Measurements from ENCODE around the gene DYNC2I2. TPM values are rescaled to one million over a fixed set of nuclear protein-coding genes. Genes with fewer than 3 reads are reported as not detected.

Gene DYNC2I2
- total and polyA plus RNA-seq, 11 donors, result 20.5 to 65.7 (median 35.1) TPM

DNA sequence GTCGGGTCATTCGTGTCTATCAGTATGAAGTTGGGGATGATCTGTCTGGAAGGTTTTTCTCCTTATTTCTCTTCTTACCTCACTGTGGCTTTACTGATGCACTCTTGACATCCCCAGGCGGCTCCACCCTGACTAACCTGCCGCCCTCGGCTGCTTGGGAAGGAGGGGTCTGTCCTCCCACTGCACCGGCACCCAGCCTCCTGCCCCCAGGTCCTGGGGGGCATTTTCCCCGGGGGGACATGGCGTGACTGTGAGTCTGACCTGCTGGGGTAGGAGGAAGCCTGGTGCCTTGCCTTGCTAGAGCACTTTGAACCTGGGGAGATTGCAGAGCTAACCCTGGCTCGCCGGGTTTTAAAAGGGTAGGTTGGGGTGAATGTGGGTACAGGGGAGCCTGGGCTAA lies 27.5 kb downstream of the DYNC2I2 start:
- DNase-seq (no peak), ATAC-seq (no peak)
- H3K27ac ChIP-seq, result peak overlapping the region in 10 of 12 donors; percentile 35 to 86 (median 71)
- H3K9me3 ChIP-seq, result no peaks in the 10 kb centered on the region
- no peak for TF ChIP-seq CTCF (IDR thresholded peaks at IDR 0.05)
- TF ChIP-seq POLR2A (IDR thresholded peaks at IDR 0.05), result no peak
- peaks cover 0 to 41% (median 19%) of the 10 kb centered on the region in 12 donors for H3K4me1 ChIP-seq
- H3K36me3 ChIP-seq, result peaks cover 2 to 100% (median 100%) of the 10 kb centered on the region in 9 donors
- H3K4me3 ChIP-seq, result no peak overlapping the region
- 84 to 89% (median 87%) methylated on average over 9 to 10 of the region's 10 CpGs for WGBS, 4 donors
- intact Hi-C loops (cut with DNase I), result loop anchor here in 2 of 10 donors (5.0 to 10.0 kb wide), 2 partner anchors 264 to 437 kb away; partner anchors contain the start of gene CIZ1 (in 1 of the 2)
- no peaks in the 10 kb centered on the region for H3K27me3 ChIP-seq

- Histone ChIP-seq H3K4me3 (no peak overlapping the region), H3K36me3 (peaks cover 2 to 100% (median 99%) of the 10 kb centered on the region in 9 donors), H3K27ac (peak overlapping the region in 11 of 12 donors; percentile 40 to 86 (median 69)), H3K27me3 (no peaks in the 10 kb centered on the region), H3K9me3 (no peaks in the 10 kb centered on the region), H3K4me1 (peaks cover 0 to 36% (median 16%) of the 10 kb centered on the region in 12 donors)
- no peak for TF ChIP-seq POLR2A (IDR thresholded peaks at IDR 0.05)
- TF ChIP-seq CTCF (IDR thresholded peaks at IDR 0.05), result no peak
- ATAC-seq (peak; percentile 90 to 96 (median 94)), DNase-seq (peak; percentile 78 to 90 (median 82))
- intact Hi-C loops (cut with DNase I), result loop anchor here in 2 of 10 donors (5.0 to 10.0 kb wide), 2 partner anchors 264 to 436 kb away; partner anchors contain the start of gene CIZ1 (in 1 of the 2)
- 42 to 56% (median 50%) methylated on average over 11 to 17 of the region's 17 CpGs for WGBS, 4 donors
These were observed 28.1 kb downstream of the DYNC2I2 start for GRCh38 chr9:128628471-128629048.

DNA sequence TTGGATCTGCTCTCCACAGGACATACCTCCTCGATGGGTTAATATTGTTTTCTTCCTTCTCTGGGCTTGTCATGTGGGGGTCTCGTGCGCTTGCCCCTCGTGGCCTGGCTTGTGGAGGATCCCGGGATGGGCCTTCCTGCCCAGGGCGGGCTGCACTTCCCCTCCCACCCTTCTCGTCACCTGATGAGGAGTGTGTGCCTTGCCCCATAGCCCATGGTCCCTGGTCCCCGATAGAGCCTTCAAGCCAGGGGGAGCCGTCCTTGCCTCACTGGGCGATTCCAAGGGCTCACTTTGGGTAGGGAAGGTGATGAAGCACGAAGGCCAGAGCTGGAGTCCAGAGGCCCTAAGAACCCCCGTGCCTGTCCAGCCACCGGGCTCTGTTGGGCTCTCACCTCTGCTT lies 28.7 kb downstream of the DYNC2I2 start:
- intact Hi-C loops (cut with DNase I), result loop anchor here in 2 of 10 donors (5.0 to 10.0 kb wide), 2 partner anchors 263 to 436 kb away; partner anchors contain the start of gene CIZ1 (in 1 of the 2)
- Histone ChIP-seq H3K27me3 (no peaks in the 10 kb centered on the region), H3K36me3 (peaks cover 2 to 100% (median 99%) of the 10 kb centered on the region in 9 donors), H3K9me3 (no peaks in the 10 kb centered on the region), H3K27ac (peak overlapping the region in 10 of 12 donors; percentile 49 to 86 (median 71)), H3K4me1 (peaks cover 0 to 32% (median 16%) of the 10 kb centered on the region in 12 donors), H3K4me3 (no peak overlapping the region)
- TF ChIP-seq CTCF (IDR thresholded peaks at IDR 0.05) (no peak), POLR2A (IDR thresholded peaks at IDR 0.05) (no peak)
- no peak for DNase-seq
- ATAC-seq, result peak in 2 of 4 donors; percentile 0 to 1
- 71 to 78% (median 73%) methylated on average over 10 to 13 of the region's 13 CpGs for WGBS, 4 donors

- no peak overlapping the region for H3K4me3 ChIP-seq
- peak overlapping the region in 1 of 12 donors; percentile 69 for H3K27ac ChIP-seq
- no peak for ATAC-seq
- no peaks in the 10 kb centered on the region for H3K27me3 ChIP-seq
- H3K4me1 ChIP-seq, result peaks cover 0 to 32% (median 16%) of the 10 kb centered on the region in 12 donors
- 88 to 91% (median 89%) methylated on average over 13 to 15 of the region's 15 CpGs for WGBS, 4 donors
- intact Hi-C loops (cut with DNase I), result loop anchor here in 2 of 10 donors (5.0 to 10.0 kb wide), 2 partner anchors 262 to 435 kb away; partner anchors contain the start of gene CIZ1 (in 1 of the 2)
- H3K9me3 ChIP-seq, result no peaks in the 10 kb centered on the region
- DNase-seq, result no peak
- peaks cover 0 to 100% (median 99%) of the 10 kb centered on the region in 9 donors for H3K36me3 ChIP-seq
- no peak for TF ChIP-seq CTCF (IDR thresholded peaks at IDR 0.05)
- no peak for TF ChIP-seq POLR2A (IDR thresholded peaks at IDR 0.05)
These were observed 29.4 kb downstream of the DYNC2I2 start for GRCh38 chr9:128627127-128627715.
